CD4-positive, alpha-beta T cell treated with Interleukin-6 at 100 ng/mL for 8 hours (primary cell): ENCODE results near the gene PI4KB.
A peak's percentile ranks its signal among the peaks of the same experiment; 100 is the strongest.
"Not testable (repeated sequence)": the region's sequence is repeated elsewhere in the genome, so short reads cannot be mapped to it uniquely, and the experiment has no call there.

Source experiments
- DNase-seq: peaks from one replicate; pipeline ENCODE4 v3.0.0-alpha.2; 2020; ENCODE audit warnings: mixed read lengths, low spot score

Gene PI4KB

DNA sequence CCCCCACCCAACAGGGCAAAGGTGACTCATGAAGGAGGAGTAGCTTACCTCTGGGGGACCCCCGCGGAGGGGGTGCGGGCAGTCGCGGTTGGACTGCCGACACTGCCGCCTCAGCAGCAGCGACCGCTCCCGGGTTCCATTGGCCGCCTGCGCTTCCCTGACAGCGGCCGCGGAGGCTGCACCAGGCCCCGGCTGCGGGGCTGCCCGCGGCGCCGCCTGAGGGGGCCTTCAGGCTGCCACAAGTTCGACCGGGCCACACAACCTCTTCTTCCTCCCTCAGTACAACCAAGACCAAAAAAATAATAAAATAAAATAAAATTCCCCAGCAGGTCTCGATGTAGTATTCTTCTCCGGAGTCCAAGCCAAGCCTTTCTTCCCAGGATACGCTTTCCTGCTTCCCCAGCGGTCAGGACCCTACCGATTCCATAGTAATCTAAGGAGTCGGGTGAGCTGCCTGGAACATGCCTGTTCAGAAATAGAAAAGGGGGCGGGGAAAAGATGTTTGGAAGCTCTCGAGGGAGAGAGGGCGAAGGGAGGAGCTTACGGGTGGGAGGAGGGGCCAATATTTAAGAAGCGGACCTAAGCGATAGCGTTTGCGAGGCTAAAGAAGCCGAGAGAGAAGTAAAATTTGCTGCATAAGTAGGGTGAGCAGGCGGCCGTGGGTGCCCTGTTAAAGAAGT, at the start of gene PI4KB:
Gene PI4KB (minus strand): TSS at position 194 of the 680 bp plus-strand sequence. CDS start 10,935 bp downstream, outside the sequence.
- peak; percentile 95 for DNase-seq

GRCh38 chr1:151373196-151373595, 46.0 kb upstream of the PI4KB start:
- DNase-seq = no peak

DNA sequence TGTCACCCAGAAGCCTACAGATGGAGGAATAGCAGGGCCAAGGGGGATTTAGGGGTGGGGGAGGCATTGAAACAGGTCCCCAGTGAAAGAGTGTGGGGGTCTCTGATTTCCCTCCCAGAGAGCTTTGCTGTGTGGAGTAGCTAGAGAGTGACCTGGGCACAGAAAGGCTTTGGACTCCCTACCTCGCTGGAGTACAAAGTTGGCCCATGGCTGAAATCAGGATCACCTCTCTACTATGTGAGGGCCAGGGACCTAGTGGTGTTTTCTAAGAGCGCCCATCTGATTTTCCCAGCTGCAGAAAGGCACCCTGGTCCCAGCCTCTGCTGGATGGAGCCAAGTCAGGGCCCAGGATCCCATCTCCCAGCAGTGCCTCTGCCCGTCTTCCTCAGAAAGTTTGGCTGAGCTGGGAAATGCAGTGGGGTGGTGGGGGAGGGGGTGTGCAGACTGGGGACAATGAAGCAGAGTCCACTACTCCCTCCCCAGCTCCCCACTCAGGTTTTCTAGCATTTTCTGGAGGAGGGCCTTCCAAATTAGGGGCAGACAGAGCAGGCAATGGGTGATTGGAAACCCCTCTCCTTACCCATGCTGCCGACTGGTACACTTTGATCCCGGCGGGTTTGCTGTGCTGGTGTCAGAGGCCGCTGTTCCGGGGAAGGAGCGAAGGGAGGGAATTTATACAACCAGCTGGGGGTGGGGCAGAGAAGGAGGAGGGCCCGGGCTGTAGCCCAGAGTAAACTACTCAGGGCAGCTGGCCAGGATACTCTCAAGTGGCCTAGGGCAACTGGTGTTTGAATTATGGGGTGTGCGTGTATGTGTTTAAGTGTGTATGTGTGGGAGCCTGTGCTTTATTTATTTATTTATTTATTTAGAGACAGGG, 45.1 kb upstream of the PI4KB start, which contains the start of gene SELENBP1:
Gene SELENBP1 (minus strand): TSS at position 648 of the 877 bp plus-strand sequence. CDS start 64 bp downstream, at position 584.
- no peak for DNase-seq

GRCh38 chr1:151371370-151372057, 44.3 kb upstream of the PI4KB start:
- DNase-seq = no peak

- DNase-seq = no peak
These were observed 43.1 kb upstream of the PI4KB start for GRCh38 chr1:151370211-151370911.

- DNase-seq = no peak
These were observed 42.4 kb upstream of the PI4KB start for GRCh38 chr1:151369621-151370048.

DNA sequence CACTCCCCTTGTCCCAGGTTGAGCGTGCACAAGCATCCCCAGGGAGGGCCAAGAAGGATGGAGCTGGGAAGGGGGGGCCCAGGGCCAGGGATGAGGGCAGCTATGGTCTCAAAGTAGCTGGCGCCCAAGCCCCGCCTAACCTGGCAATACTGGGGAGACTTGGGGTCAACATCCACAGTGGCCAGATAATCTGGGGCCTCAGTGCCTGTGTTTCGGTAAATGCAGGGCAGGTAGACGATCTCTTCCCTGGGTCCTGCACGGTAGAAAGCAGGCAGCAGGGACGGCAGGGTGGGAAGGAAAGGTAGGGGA, 42.0 kb upstream of the PI4KB start:
- no peak for DNase-seq

DNA sequence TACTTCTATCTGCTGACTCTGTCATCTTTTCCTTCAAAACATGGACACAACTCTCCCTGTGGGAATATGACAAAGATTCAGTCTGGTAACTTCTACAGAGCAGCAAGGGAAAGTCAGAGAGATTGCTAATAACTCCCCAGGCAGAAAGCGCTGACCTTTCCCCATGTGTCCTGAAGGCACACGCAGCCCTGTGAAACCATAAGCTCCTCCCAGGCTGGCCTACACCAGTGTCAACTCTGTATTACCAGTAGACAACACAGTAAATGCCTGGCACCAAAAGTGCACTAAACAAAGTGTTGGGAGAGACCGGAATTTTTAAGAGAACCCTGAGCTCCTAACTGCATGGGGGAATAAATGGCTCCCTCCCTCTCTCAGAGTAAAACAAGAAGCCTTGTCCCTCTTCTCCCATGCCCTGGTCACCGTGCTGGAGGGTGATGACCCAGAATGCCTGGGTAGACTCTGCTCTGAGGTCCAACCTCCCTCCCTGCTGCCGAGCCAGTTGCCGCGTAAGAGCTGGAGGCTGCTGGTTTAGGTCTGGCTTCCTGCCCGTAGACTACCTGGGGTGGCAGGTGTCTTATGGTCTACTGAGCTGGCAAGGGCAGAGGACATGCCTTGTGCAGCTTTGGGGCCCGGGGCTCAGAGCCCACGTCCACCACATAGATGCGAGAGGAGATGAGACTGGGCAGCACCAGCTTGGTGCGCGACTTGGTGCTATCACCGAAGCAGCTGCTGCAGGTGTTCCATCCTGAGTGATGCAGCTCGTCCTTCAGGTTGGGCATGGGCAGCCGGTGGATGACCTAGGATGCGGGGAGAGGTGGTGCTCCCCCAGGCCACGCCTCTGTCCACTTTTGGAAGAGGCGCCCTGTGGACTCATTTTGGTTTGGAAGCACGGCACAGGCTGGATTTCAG, 41.4 kb upstream of the PI4KB start:
- DNase-seq = no peak

DNA sequence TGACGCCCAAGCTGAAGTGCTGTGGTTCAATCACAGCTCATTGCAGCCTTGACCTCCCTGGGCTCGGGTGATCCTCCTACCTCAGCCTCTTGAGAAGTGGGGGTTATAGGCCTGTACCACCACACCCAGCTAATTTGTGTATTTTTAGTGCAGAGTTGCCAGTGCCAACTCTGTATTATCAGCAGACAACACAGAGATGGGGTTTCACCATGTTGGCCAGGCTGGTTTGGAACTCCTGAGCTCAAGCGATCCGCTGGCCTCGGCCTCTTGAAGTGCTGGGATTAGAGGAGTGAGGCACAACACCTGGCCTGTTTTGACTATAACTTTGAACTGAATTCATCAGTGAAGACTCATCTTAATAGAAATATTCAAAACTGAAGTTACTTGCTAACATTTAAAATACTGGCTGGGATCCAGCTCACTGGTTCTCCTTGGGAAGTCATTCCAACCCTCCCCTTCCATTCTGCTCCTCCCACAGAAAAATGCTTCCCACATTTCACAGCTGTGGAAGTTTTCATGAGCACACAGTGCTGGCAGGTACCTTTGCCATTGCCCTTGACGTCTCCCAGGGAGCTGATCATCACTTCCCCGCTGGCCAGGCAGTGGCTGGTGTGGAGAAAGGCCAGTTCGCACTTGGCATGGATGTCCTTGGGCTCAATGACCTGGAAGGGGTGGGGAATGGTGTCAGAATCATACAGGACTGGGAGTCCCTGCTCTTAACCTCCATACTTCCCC, 40.6 kb upstream of the PI4KB start:
- no peak for DNase-seq

GRCh38 chr1:151364996-151365395, 37.8 kb upstream of the PI4KB start:
- no peak for DNase-seq

GRCh38 chr1:151362308-151363155, 35.3 kb upstream of the PI4KB start:
- DNase-seq = no peak

DNA sequence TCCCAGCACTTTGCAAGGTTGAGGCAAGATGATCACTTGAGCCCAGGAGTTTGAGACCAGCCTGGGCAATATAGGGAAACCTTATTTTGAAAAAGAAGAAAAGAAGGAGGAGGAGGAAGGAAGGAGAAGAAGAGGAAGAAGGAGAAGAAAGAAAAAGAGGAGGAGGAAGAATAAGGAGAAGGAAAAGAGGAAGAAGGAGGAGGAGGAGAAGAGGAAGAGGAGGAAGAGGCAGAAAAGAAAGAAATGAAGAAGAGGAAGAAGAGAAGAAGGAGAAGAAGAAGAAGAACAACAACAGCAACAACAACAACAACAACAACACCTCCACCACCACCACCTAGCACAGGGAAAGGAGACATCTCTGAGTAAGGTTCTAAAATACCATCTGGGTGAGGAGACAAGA, 34.7 kb upstream of the PI4KB start:
- DNase-seq = no peak

DNA sequence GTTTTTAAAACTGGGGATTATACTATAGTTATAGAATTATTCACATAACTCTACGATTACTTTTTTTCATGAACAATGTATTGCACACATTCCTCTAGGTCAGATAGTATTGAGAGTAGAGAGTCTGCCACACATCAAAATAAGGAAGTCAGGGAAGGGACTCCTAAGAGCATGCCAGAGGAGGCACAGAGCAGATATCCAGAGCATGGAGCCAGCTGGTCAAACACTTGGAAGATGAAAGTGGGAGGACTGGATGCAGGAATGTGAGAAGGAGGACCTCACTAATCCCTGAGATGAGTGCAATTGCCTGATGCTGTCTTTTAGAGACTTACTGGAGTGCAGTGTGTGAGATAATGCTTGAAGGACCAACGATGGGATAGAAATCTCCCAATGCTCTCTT, 29.5 kb upstream of the PI4KB start:
- no peak for DNase-seq

DNA sequence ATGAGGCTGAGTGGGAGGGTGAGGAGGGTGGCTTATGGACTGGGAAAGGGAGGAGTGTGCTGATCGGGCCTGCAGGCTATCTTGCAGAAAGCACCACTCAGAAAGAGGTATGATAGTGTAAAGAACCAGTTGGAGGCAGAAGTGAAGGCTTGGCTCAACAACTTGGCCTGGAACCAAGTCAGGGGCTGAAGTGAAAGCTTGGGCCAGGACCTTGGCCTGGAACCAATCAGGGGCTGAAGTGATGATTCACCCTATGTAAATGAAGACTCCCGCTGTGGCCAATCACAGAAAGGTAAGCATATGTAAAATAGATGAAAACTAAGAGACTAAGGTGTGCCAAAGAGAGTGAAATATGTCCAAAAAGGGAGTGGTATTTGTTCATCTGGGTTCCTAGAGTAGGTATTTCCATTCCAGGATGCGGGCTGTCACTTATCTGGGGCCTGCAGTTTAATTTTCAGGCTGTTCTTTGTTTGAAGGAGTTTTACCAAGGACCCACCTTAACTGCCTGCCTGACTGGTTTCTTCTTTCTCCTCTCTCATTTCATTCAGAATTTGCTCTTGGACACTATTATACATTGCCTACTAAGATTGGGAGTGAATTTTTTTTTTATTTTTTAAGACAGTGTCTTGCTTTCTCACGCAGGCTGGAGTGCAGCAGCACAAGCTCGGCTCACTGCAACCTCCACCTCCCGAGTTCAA, 25.0 kb upstream of the PI4KB start:
- DNase-seq = no peak

DNA sequence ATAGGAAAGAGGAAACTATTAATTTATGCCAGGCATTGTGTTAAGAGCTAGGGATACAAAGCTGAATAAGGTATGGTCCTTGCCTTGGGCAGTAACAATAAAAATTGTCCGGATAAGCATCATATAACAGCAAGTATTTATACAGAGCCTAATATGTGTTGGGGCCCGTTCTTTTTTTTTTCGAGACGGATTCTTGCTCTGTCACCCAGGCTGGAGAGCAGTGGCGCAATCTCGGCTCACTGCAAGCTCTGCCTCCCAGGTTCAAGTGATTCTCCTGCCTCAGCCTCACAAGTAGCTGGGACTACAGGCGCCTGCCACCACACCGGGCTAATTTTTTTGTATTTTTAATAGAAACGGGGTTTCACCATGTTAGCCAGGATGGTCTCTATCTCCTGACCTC, 23.1 kb upstream of the PI4KB start:
- DNase-seq = not testable (repeated sequence)

DNA sequence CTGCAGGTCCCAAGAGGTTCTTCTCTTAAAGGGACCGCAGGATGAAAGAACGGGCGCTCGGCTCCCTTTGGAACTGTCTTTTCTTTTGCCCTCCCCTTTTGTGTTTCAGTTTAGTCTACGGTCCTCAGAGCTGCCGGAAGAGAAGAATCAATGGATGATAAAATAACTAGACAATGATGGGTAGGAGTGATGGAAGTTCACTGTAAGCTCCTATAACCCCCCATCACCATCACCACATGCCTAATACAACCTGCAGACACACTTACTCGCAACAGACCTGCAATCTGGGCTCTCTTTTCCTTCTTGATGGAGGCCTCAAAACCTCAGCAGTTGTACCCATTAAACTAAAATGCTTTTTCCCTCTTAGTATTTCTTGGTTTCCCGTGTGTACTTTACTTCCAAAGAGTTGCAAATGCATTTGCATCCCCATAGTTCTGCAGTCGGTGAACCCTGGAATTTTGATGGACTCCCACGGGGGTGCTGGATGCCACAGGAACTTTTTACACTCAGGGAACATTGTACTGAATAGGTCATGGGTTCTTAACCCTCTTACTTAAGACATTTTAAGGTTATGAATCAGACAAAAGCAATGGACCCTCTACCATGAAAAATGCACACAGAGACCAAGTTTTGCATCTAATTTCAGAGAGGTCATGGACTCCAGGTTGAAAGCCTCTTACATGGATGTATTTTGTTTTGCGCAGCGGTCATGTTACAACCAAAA, 20.5 kb upstream of the PI4KB start:
- DNase-seq = no peak

- DNase-seq = peak; percentile 96
These were observed 19.7 kb upstream of the PI4KB start, which contains the start of gene RFX5 for GRCh38 chr1:151346769-151347522. RFX5 (minus strand) TSS chr1:151347252; CDS start chr1:151346320, 932 bp downstream.
